Hematopoietic multipotent progenitor cell treated with erythropoietin and hydrocortisone succinate and interleukin-3 and kit ligand, for 6 days (in vitro differentiated cells): ENCODE measurements around the gene RAB11FIP4.
"Not testable (repeated sequence)": the region's sequence is repeated elsewhere in the genome, so short reads cannot be mapped to it uniquely, and the experiment has no call there.

ENCODE experiments used
- DNase-seq: peaks from one replicate; pipeline ENCODE4 v3.0.0-alpha.2; 2015

RAB11FIP4 gene

DNA sequence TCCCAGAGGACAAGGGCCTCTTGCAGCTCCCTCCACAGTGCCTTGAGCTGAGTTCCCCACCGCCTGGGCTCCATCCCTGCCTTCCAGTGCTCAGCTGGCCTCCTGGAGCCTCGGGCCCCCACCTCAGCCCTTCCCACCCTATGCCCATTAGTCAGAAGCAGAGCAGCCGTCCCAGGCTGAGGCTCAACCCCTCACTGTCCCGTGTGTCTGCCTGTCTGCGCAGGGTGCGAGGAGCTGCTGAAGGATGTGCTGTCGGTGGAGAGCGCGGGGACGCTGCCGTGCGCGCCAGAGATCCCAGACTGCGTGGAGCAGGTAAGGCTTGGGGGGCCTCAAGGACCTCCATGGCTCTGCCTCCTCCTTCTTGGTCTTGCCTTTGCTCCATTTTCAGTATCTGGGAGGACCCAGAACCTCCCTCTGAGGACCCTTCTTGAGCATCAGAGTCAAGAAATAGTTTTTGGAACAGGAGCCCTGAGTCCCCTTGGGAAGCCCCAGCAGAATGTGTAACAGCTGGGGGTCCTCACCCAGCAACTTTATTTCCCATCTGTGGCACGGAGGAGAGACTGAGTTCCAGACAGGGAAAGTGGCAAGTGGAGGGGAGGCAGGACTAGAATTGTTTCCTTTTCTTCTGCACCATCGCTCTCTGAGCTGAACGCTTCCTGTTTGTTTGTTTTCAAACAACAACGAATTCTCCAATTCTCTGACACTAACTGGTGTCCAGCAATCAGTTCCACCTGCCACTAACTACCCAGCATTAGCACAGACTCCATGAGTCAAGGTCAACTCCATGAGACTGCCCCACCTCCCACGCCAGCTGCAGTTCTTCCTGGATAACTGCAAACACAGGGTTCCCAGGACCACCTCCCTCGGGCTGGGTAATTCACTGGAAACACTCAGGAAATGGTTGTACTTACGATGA lies 42.6 kb downstream of the RAB11FIP4 start:
- no peak for DNase-seq

DNA sequence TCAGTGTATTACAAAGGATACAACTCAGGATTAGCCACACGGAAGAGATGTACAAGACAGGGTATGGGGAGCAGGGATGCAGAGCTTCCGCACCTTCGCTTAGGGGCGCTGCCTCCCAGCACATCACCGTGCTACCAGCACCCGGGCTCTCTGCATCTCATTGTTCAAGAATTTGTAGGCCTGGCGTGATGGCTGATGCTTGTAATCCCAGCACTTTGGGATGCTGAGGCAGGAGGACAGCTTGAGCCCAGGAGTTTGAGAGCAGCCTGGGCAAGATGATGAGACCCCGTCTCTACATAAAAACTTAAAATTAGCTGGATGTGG lies 43.2 kb downstream of the RAB11FIP4 start:
- DNase-seq: no peak

DNA sequence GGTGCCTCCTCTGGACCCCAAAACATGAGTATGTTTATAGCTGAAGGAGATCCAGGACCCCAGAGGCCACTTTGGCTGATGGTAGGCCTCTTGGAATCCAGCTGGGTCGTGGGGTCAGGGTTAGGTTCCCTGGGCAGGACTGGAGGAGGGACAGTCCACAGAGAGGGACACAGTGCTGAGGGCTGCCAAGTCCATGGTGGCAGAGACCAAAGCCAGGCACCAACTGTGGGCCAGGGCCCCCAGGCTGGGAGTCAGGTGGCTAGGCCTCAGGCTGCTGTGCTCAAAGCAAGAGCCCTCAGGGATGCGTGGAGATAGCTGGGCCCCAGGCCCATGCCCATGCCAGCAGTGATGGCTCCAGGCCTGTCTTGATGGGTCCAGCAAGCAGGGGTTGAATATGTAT lies 44.1 kb downstream of the RAB11FIP4 start:
- DNase-seq: no peak

DNA sequence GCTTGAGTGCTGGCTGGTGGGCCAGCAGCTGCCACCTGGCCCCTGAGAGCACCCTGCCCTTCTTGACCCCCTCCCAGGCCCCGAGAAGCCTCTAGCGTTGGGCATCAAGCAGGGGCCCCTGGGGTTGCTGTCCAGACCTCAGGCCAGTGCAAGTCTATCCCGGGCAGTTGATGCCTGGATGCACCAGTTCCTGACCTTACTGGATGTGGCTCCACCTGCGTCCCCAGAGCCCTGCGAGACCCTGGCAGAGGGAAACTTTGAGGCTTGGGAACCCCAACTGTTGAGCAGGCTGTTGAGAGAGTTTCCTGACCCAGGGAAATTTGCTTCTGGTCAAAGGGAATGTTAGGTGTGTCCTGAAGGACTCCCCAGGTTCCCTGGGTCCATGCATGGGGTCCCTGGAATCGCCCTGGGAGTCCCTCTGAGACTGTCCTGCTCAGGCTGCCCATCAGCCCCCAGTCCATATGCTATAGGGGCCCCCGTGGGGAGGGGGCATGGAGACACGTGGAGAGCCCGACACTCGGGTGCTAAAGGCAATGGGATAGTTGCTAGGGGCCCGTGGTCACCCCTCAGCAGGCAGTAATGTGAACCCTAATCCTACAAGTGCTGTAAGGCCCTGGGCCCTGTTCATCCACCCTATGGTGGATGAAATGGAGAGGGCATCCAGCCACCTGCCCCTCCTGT lies 46.4 kb downstream of the RAB11FIP4 start:
- no peak for DNase-seq

DNA sequence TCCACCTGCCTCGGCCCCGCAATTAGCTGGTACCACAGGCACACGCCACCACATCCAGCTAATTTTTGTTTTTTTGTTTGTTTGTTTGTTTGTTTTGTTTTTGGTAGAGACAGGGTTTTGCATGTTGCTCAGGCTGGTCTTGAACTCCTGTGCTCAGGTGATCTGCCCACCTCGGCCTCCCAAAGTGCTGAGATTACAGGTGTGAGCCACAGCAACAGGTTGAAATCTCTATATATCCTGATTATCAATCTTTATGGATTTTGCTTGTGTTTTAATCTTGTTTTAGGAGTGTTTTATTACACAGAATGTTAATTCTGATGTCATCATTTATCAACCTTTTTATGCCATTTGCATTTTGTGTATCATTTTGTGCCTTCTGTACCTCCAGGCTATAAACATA lies 48.2 kb downstream of the RAB11FIP4 start:
- no peak for DNase-seq

DNA sequence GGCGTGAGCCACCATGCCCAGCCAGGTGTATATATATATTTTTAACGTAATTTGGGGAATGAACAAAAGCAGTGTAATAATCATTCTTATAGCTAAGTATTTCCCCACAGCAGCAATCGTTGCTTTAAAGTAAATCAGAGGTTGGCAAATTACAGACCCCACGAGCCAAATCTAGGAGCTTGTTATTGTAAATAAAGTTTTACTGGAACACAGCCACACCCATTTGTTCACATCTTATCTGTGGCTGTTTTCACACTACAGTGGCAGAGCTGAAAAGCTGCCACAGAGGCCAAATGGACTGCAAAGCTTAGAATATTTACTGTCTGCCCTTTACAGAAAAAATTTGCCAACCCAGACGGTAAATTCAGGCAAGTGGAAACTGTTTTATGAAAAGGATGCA lies 50.8 kb downstream of the RAB11FIP4 start:
- DNase-seq: no peak

DNA sequence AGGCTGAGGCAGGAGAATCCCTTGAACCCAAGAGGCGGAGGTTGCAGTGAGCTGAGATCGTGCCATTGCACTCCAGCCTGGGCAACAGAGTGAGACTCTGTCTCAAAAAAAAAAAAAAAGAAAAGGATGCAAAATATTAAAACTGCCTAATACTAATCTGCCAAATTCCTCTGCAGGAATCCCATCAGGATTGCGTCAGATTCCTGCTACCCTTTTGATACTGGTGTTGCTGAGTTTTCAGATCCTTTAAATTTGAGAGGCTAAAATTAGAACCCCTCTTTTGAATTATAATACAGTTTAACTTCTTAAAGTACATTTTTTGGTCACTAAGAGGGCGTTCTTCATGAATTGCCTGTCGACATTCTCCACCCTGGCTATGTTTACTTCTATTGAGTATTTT lies 51.4 kb downstream of the RAB11FIP4 start:
- not testable (repeated sequence) for DNase-seq

DNA sequence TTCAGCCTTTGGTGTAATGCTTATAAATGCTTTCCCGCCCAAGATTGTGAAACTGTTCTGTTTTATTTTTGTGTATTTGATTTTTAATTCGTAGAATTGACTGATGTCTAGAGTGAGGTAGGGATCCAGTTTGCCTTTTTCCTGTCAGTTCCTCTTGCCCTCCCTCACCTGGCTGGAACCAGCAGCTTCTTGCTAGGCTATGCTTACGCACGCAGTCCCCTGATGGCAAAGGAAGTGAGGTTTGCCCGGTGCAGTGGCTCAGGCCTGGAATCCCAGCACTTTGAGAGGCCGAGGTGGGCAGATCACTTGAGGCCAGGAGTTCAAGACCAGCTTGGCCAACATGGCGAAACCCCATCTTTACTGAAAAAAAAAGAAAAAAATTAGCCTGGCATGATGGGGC lies 51.9 kb downstream of the RAB11FIP4 start:
- DNase-seq: no peak

DNA sequence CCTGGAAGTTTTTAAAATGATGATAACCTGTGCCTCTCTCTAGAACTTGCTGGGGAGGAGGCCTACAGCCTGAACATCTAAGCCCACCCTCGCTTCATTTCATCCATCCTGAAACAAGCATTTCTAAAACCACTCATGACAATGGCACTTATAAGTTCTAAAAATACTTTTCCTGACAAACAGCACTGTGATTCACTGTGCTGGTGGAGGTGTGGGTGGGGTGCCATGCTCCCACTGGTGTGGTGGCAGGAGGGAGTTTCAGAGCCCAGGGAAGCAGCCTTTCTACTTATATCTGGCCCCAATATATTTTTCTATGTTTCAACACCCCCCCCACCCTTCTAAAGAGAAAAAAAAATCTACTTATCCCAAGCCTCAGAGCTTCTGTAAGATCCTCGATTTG lies 52.6 kb downstream of the RAB11FIP4 start:
- no peak for DNase-seq

DNA sequence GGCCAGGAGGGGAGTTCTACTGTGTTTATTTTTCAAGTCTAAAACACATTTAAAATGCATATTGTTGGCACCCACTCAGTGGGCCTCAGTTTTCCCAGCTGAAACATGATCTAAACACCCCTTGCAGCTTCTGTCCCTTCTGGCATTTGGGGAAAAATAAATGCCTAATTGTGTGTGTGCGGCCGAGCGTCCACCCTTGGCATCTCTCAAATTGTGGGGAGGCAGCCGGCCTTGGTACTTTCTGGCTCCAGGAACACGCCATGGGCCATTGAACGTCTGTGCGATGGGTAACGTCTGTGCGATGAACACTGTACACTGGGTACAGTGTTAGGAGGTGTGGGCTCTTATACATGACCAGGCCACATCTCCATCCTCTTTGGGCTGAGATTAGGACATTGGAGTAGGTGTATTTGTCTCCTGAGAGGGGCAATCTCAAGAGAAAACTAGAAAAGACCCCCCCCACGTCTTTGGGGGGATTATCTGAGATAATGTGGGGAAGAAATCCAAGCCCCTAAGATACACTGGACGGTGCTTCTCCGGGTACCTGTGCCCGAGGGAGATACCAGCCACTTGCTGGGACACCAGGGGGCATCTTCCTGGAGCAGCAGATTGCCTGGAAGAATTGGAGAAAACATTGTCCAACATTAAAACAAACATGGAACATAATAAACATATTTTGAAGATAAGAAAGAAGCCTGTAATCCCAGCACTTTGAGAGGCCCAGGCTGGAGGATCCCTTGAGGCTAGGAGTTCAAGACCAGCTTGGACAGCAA lies 54.9 kb downstream of the RAB11FIP4 start:
- no peak for DNase-seq

DNA sequence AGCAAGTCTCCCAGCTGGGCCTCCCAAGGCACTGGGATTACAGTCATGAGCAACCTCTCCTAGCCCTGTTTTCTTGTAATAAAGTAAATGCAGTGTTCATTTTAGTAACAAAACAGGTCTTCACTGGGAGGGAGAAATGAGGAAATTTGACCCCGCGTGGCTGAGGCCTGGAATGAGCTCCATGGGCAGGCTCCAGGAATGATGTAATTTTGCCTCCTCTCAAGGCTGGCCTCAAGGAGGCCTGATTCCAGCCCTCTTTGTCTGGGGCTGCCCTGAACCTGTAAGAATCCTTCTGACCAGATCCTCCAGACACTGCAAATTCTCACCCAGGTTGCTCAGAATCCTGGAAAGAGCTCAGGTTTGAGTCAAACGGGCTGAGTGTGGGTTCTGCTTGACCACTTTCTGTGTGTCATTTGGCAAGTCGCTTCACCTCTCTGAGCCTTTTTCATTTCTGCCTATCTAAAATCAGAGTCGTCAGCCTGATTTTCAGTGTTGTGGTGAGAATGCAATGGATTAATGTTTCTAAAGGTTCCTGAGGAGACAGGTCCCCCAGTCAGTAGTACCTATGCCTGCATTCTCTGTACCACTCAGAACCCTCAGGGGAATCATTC lies 57.1 kb downstream of the RAB11FIP4 start:
- DNase-seq: no peak

DNA sequence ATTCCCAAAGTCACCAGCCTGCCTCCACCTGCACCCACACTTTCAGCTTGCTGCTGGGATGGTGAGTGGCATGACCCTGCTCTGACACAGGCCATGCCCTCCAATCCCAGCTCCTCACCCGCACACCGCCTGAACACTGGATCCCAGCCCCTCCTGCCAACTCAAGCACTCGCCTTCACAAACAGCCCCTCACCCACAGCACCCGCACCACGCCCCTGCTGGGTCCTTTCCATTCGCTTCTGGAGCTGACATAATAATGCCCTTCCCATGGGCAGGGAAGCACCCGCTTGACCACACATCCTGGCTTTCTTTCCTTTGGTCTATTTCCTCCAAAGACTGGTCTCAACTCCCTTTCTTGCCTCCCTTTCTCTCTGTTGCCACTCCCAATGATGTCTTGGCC lies 57.6 kb downstream of the RAB11FIP4 start:
- no peak for DNase-seq

DNA sequence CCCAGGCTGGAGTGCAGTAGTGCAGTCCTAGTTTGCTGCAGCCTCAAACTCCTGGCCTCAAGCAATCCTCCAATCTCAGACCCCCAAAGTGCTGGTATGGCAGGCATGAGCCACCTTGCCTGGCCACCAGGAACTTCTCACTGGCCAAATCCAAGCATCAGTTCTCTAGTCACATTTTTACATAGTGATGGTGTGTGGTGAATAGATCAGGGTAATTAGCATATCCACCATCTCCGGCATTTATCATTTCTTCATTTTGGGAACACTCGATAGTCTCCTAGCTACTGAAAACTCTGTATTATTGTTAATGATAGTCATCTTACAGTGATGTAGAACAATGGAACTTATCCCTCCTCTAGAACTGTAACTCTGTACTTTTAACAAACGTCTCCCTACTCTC lies 58.3 kb downstream of the RAB11FIP4 start:
- no peak for DNase-seq

DNA sequence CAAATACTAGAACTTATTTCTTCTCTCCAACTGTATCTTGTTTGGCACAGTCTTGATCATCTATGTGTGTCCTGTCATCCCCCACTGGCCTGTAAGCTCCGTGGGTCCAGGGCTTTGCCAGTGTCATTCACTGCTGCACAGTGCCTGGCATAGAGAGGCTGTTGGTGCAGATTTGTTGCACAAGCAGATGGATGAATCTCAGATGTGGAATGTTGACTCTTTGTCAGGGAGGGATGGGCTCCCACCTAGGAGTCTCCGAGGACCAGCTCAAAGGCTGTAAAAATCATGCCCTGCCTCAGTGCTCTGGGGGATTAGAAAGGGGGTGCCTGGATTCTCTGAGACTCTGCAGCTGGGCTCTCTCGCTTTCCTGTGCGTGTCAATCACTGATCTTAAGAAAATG lies 60.6 kb downstream of the RAB11FIP4 start:
- no peak for DNase-seq

DNA sequence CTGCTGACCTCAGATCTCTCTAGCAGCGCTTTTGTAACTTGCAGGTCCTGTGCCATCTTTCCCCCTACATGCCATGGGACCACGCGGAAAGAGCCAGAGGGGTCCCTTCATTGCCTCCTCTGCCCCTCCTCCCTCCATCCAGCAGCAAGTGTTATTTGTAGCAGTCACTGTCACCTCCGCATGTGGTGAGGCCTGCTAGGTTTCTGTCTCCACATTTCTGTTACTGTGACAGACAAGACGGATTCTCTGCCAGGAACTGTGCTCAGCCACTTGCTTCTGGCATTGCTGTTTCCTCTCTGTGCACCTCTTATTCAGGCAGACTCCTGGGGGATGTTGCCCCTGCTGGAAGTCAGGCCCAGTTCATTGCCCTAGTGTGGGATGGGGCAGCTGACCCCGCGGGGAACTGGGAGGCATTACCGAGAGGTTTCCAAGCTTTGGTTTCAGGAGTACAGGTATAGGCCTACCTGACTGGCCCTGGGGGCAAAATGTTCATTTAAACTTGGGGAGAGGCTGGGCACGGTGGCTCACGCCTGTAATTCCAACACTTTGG lies 61.2 kb downstream of the RAB11FIP4 start:
- DNase-seq: no peak

DNA sequence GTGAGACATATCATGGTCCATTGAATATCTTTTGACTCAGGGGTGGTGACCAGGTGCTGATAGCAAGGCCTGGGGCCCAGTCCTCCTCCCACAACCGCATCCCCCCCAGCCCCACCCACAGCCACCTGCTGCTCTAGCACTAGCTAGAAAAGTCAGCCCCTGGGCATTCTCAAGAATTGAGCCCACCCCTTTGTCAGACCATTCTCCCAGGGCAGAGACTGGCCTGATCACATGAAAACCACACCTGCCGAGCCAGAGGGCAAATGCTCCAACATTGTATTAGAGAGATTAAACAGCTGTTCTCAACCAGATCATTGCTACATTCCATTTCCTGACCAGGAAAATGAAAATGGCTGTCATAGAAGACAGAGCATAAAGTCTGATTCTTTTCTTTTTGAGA lies 62.4 kb downstream of the RAB11FIP4 start:
- no peak for DNase-seq

DNA sequence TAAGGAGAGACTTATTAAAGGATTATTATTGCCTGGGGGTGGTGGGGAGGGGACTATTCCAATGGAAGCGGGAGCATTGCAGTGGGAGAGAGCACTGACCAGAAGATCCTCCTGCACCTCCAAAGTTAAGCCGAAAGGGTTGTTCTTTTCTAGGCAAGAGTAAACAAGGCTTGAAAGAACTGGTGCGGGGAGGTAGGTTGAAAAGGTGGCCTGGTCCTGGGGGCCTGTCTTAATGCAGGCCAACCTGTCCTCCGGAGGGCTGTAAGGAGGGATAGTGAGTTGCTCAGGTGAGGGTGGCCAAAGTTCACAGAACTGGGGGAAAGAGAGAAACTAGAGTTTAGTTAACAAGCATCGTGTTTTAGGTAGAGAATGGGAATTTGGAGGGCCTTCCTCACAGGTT lies 65.3 kb downstream of the RAB11FIP4 start:
- no peak for DNase-seq

DNA sequence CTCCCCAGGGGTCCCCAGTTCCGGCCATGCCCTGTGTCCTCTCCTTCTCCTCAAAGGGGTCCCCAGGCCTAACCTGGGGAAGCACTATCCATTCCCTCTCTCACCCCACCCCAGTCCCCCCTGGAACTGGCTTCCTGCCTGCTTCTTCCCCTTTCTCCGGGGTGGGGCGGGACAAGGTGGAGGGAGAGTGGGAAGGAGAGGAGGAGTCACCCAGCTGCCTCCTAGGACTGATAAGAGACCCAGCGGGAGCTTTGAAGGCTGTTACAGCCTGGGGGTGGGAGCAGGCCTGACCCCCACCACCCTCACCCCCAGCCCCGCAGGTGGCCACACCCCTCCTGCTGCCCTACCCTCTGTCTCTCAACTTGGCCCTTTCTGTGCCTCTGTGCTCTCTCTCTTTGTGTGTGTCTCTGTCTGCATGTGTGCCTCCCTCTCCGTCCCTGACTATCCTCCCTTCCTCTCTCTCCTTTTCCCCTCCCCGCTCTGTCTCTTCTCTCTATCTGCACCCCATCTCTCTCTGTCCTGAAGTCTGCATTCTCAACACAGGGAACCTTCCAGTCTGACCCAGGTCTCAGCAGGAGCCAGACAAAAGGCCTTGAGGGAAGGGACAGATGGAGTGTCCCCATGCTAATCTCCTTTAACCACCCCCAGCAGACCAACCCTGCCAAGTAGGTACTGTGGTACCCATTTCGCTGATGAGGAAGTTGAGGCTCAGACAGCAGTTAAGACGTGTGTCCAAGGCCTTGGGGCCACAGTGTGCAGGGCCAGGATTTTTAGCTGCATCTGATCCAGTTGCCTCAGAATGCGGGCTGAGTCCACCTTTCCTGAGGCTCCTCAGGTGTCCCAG lies 66.1 kb downstream of the RAB11FIP4 start:
- no peak for DNase-seq

DNA sequence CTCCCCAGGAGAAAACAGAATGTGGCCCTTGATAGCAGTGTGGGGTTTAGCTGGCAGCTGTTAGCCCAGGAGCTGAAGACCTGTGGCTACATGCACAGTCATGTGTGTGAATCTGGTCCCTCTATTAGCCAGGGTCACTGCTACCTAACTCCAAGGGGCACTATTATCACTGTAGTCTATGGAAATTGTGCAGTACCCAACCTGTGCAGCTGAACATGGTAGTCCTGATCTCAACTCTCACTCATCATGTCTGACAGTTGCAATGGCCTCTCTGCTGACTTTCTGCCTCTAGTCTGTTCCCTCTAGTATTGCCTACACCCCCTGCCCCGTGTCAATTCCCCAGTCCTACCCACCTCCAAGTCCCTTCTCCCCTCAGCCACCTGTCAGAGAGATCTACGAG lies 67.4 kb downstream of the RAB11FIP4 start:
- no peak for DNase-seq

DNA sequence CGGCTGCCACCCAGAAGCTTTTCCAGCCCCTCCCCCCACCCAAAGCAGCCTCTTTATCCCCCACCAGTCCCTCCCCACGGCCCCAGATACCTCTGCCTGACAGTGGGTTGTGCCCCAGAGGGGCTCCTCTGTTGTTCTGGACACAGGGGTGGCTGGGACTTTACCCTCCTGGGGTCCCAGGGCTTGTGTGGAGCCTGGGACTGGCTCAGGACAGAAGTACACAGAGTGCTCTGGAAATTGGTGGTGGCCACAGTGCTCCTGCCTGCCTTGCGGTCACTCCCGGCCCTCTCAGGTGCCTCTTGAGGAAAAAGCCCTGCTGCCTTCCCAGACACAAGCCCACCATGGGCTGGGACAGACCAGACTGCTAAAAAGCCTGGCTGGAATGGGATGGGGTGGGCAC lies 68.2 kb downstream of the RAB11FIP4 start:
- no peak for DNase-seq

DNA sequence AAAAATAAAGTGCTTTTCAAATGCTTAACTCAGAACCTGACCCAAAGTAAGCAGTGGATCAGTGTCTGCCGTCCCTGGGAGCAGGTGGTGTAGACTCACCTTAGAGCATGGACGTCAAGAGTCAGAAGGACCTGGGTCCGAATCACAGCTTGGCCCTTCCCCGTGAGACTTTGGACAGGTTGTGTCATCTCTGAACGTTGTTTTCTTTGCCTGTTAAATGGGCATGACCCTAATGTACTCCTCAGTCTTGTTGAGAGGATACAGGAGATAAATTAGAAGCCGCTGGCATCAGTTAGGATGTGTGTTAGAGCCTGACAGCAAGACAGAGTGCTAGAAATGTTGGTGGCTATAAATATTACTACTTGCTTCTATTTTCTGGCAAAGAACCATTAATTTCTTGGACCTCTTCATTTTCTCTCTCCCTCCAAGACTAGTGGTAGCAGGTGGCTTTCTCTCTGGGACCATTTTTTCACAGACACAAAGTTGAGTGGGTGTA lies 68.8 kb downstream of the RAB11FIP4 start:
- DNase-seq: no peak

DNA sequence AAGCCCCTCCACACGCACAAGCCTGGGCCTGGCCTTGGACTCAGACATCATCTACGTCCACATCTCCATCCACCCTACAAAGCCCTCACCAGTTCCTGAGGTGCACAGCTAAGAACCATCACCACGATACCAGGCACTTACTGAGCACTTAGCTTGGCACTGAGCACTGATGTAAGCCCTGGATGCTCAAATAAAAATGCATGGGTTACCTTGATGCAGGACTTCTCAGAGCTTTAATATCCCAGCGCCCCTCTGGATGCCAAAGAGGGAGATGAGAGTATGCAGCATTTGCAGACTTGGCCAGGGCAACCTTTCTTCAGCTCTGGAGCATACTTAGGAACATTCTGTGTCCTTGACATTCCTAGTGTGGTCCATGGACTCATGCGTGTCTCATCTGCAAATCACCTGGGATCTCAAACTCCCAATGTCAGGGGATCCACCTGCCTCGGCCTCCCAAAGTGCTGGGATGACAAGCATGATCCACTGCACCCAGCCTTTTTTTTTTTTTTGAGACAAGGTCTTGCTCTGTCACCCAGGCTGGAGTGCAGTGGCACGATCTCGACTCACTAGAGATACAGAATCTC lies 69.8 kb downstream of the RAB11FIP4 start:
- no peak for DNase-seq
